Activated naive CD8-positive, alpha-beta T cell treated with anti-CD3 and anti-CD28 coated beads, Interleukin-2, amount 50 U/mL, for 24 hours (primary cell): ENCODE results near the gene DDT.
"Not testable (repeated sequence)": the region's sequence is repeated elsewhere in the genome, so short reads cannot be mapped to it uniquely, and the experiment has no call there.

ENCODE experiments used
- ATAC-seq: fragments of 150-1000 bp; cut with Tn5 transposase; one replicate; pipeline ENCODE4 v1.10.0; 2021
- DNase-seq: peaks from one replicate; pipeline ENCODE4 v3.0.0; 2021
- H3K27ac Mint-ChIP-seq: one replicate; pipeline ENCODE4 v1.8.0; 2021; ENCODE audit warnings: mild to moderate bottlenecking, mixed read lengths
- H3K27me3 Mint-ChIP-seq: one replicate; pipeline ENCODE4 v1.8.0; 2021; ENCODE audit warnings: mixed read lengths
- H3K36me3 Mint-ChIP-seq: one replicate; pipeline ENCODE4 v1.8.0; 2021; ENCODE audit warnings: low read depth, mixed read lengths
- H3K4me1 Mint-ChIP-seq: one replicate; pipeline ENCODE4 v1.8.0; 2021; ENCODE audit warnings: mixed read lengths
- H3K4me3 Mint-ChIP-seq: one replicate; pipeline ENCODE4 v1.8.0; 2021; ENCODE audit warnings: mild to moderate bottlenecking, moderate library complexity, mixed read lengths
- H3K9me3 Mint-ChIP-seq: one replicate; pipeline ENCODE4 v1.8.0; 2021; ENCODE audit warnings: mixed read lengths

Gene DDT

DNA sequence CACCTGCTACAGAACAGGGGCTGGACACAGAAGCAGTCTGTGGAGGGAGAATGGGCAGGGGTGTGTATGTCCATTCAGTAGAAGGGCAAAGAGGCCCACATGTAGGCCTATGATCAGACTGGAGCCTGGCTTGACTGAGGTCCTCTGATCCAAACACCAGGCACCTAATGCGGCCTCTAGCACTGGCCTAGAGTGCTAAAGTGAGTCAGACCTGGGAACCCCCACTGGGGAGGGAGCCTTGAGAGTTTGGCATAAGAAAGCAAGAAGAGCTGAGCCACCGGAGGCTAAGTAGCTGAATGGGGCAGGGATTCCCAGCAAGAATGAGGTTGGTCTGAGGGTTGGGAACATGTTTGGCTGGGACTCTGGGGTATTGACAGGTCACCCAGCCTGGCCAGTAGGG, 22.9 kb downstream of the DDT start:
- ATAC-seq, DNase-seq, H3K27ac Mint-ChIP-seq, H3K9me3 Mint-ChIP-seq, H3K4me1 Mint-ChIP-seq, H3K27me3 Mint-ChIP-seq, H3K4me3 Mint-ChIP-seq, H3K36me3 Mint-ChIP-seq: not testable (repeated sequence)

- H3K27ac Mint-ChIP-seq, H3K4me1 Mint-ChIP-seq, H3K27me3 Mint-ChIP-seq, H3K9me3 Mint-ChIP-seq, ATAC-seq, H3K4me3 Mint-ChIP-seq, H3K36me3 Mint-ChIP-seq, DNase-seq: not testable (repeated sequence)
Observed at GRCh38 chr22:23949764-23950163, 24.5 kb downstream of the DDT start.

DNA sequence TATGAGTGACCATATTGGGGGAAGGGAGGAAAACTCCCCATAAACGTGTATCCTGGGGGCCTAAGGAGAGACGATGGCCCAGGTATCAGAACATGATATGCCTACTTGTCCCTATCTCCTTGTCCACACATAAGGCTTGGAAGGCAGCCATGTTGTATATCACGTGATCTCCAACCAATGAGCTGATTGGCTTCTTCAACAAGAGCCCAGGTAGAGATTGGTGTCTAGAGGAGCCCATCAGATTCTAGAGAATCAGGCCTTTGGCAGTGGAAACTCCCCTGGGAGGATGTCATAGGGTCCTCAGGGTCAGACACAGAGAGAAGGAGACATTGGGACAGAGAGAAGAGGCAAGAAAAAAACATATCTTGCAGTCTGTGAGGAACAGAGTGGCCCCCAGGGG, 26.9 kb downstream of the DDT start:
- H3K9me3 Mint-ChIP-seq, ATAC-seq, H3K36me3 Mint-ChIP-seq, H3K4me1 Mint-ChIP-seq, H3K27ac Mint-ChIP-seq, H3K4me3 Mint-ChIP-seq, H3K27me3 Mint-ChIP-seq, DNase-seq: not testable (repeated sequence)

- not testable (repeated sequence) for DNase-seq, H3K9me3 Mint-ChIP-seq, ATAC-seq, H3K27me3 Mint-ChIP-seq, H3K4me1 Mint-ChIP-seq, H3K4me3 Mint-ChIP-seq, H3K27ac Mint-ChIP-seq, H3K36me3 Mint-ChIP-seq
Observed at GRCh38 chr22:23940166-23940565, 34.1 kb downstream of the DDT start.

GRCh38 chr22:23939017-23939357, 35.3 kb downstream of the DDT start:
- Mint-ChIP-seq H3K36me3 (no peaks in the 10 kb centered on the region), H3K27ac (no peak overlapping the region), H3K4me1 (no peaks in the 10 kb centered on the region), H3K27me3 (peaks cover 2% of the 10 kb centered on the region), H3K9me3 (no peaks in the 10 kb centered on the region), H3K4me3 (no peak overlapping the region)
- ATAC-seq (no peak), DNase-seq (no peak)

DNA sequence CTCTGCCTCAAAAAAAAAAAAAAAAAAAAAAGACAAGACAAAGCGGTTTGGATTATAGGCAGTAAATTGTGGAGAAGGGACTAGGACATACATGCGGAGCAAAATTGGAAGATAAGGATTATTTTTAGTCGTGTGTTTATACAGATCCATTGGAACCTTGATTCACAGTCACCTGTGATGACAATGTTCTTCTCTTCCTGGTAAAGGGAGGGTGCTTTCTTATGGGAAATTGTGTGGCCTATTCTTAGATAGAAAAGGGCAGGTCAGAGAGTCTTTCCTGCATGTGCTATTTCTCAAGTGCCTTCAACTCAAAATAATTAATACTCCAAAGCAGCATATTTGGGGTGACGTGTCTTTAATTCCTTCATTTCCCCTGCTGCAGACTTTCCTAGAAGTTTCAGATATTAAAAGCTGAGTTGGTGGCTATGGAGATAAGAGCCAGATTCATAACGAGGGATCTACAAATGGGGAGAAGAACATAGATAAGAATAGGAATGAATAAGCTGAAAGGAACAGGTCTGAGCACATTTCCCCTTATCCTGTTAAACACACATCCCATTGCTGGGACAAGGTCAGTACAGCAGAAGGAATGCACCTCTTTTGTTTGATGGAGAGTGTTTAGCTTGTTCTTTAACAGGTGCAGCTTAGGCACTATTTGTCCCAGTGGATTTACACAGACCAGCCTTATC, 35.8 kb downstream of the DDT start:
- Mint-ChIP-seq H3K4me3 (no peak overlapping the region), H3K27me3 (peaks cover 2% of the 10 kb centered on the region), H3K27ac (no peak overlapping the region), H3K36me3 (no peaks in the 10 kb centered on the region), H3K4me1 (no peaks in the 10 kb centered on the region), H3K9me3 (no peaks in the 10 kb centered on the region)
- DNase-seq = no peak
- ATAC-seq = no peak

DNA sequence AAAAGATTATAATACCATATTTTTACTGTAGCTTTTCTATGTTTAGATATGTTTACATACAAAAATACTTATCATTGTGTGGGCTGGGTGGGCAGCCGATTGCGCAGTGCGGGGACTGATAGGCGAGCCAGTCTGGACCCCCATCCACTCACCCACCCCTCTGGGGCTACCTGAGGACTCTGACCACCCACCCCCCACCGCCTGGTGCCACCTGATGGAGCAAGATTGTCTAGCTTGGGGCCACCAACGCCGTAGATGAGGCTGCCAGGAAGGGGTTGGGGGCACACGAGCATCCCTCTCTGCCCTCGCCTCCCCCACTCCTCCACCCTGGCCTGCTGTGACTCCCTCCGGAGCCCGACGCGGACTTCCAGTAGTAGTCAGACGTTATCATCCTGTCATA, 47.7 kb downstream of the DDT start:
- no peak overlapping the region for H3K27ac Mint-ChIP-seq
- H3K36me3 Mint-ChIP-seq = peaks cover 2% of the 10 kb centered on the region
- no peak overlapping the region for H3K4me3 Mint-ChIP-seq
- peaks cover 16% of the 10 kb centered on the region for H3K9me3 Mint-ChIP-seq
- H3K27me3 Mint-ChIP-seq = peaks cover 3% of the 10 kb centered on the region
- no peak for DNase-seq
- no peaks in the 10 kb centered on the region for H3K4me1 Mint-ChIP-seq
- ATAC-seq = no peak

- no peak overlapping the region for H3K4me3 Mint-ChIP-seq
- H3K27me3 Mint-ChIP-seq = no peaks in the 10 kb centered on the region
- peaks cover 2% of the 10 kb centered on the region for H3K36me3 Mint-ChIP-seq
- H3K4me1 Mint-ChIP-seq = no peaks in the 10 kb centered on the region
- DNase-seq (no peak), ATAC-seq (no peak)
- H3K27ac Mint-ChIP-seq = no peak overlapping the region
- H3K9me3 Mint-ChIP-seq = peaks cover 10% of the 10 kb centered on the region
Observed at GRCh38 chr22:23925020-23925606, 49.1 kb downstream of the DDT start.

- Mint-ChIP-seq H3K4me1 (no peaks in the 10 kb centered on the region), H3K27ac (no peak overlapping the region), H3K27me3 (no peaks in the 10 kb centered on the region), H3K9me3 (peaks cover 10% of the 10 kb centered on the region), H3K4me3 (no peak overlapping the region), H3K36me3 (peaks cover 2% of the 10 kb centered on the region)
- ATAC-seq = no peak
- DNase-seq = no peak
Observed at GRCh38 chr22:23922921-23923320, 51.3 kb downstream of the DDT start.

DNA sequence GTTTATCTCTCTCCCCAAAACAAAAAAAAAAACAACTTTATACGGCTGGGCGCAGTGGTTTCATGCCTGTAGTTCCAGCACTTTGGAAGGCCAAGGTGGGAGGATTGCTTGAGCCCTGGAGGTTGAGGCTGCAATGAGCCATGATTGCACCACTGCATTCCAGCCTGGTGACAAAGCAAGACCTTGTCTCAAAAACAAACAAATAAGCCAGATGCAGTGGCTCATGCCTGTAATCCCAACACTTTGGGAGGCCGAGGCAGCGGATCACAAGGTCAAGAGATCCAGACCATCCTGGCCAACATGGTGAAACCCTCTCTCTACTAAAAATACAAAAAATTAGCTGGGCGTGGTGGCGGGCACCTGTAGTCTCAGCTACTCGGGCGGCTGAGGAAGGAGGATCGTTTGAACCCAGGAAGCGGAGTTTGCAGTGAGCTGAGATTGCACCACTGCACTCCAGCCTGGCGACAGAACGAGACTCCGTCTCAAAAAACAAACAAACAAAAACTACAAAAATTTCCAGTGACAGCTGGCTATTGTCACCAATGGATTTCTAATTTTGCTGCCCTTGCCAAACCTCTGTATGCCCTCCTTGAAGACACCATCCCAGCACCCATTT, 52.5 kb downstream of the DDT start:
- H3K36me3 Mint-ChIP-seq, H3K27me3 Mint-ChIP-seq, H3K9me3 Mint-ChIP-seq, DNase-seq, H3K27ac Mint-ChIP-seq, H3K4me3 Mint-ChIP-seq, H3K4me1 Mint-ChIP-seq, ATAC-seq: not testable (repeated sequence)
